ENCODE results near the gene DTNA.

Gene DTNA

GRCh38 chr18:34773961-34774766, 64.1 kb downstream of the DTNA start:
- DNase-seq = no peak

- DNase-seq = no peak
Observed at GRCh38 chr18:34775461-34775860, 65.4 kb downstream of the DTNA start.

GRCh38 chr18:34779112-34779511, 69.0 kb downstream of the DTNA start:
- no peak for DNase-seq

- no peak for DNase-seq
Observed at GRCh38 chr18:34780856-34781255, 70.8 kb downstream of the DTNA start.

- DNase-seq = no peak
Observed at GRCh38 chr18:34783501-34783900, 73.4 kb downstream of the DTNA start.

- DNase-seq = no peak
Observed at GRCh38 chr18:34786162-34786741, 76.2 kb downstream of the DTNA start.

- peak; percentile 17 for DNase-seq
Observed at GRCh38 chr18:34787931-34788532, 77.9 kb downstream of the DTNA start.

- DNase-seq = no peak
Observed at GRCh38 chr18:34789768-34790344, 79.8 kb downstream of the DTNA start.

- no peak for DNase-seq
Observed at GRCh38 chr18:34794348-34794747, 84.2 kb downstream of the DTNA start.

GRCh38 chr18:34795070-34795732, 85.1 kb downstream of the DTNA start:
- DNase-seq = no peak

GRCh38 chr18:34796035-34796657, 86.0 kb downstream of the DTNA start:
- DNase-seq = no peak

- no peak for DNase-seq
Observed at GRCh38 chr18:34799291-34799690, 89.2 kb downstream of the DTNA start.

GRCh38 chr18:34800381-34800780, 90.3 kb downstream of the DTNA start:
- no peak for DNase-seq

GRCh38 chr18:34801774-34802173, 91.7 kb downstream of the DTNA start:
- DNase-seq = no peak

- no peak for DNase-seq
Observed at GRCh38 chr18:34802959-34803358, 92.9 kb downstream of the DTNA start.

- no peak for DNase-seq
Observed at GRCh38 chr18:34803877-34804400, 93.8 kb downstream of the DTNA start.

GRCh38 chr18:34805103-34805877, 95.2 kb downstream of the DTNA start:
- DNase-seq = no peak

GRCh38 chr18:34805878-34806351, 95.8 kb downstream of the DTNA start:
- no peak for DNase-seq

GRCh38 chr18:34806527-34806926, 96.4 kb downstream of the DTNA start:
- DNase-seq = no peak

GRCh38 chr18:34807106-34807796, 97.2 kb downstream of the DTNA start:
- no peak for DNase-seq

- DNase-seq = no peak
Observed at GRCh38 chr18:34808389-34808788, 98.3 kb downstream of the DTNA start.

Data from SIG-M5 (cell line).